Suprapubic skin (tissue), 4 donors: ENCODE measurements around the gene OTUB2. TPM values are rescaled to one million over a fixed set of nuclear protein-coding genes. Genes with fewer than 3 reads are reported as not detected.

Experiments used
- DNase-seq, 2 donors: peaks; one replicate each; pipeline ENCODE4 v3.0.0-alpha.2; 2019; ENCODE audit warnings: low spot score in 2 of 2
- H3K27ac ChIP-seq: fragments of 200-600 bp; sonication (generic); one replicate; pipeline ENCODE4 v1.5.1; 2019
- H3K27me3 ChIP-seq: fragments of 200-600 bp; sonication (generic); one replicate; pipeline ENCODE4 v1.5.1; 2019
- H3K36me3 ChIP-seq: fragments of 200-600 bp; sonication (generic); one replicate; pipeline ENCODE4 v1.5.1; 2019
- H3K4me1 ChIP-seq: fragments of 200-600 bp; sonication (generic); one replicate; pipeline ENCODE4 v1.5.1; 2019
- H3K4me3 ChIP-seq: fragments of 200-600 bp; sonication (generic); one replicate; pipeline ENCODE4 v1.5.1; 2019; ENCODE audit warnings: mild to moderate bottlenecking
- H3K9me3 ChIP-seq: fragments of 200-600 bp; sonication (generic); one replicate; pipeline ENCODE4 v1.5.1; 2019
- CTCF ChIP-seq, 2 donors: fragments of 200-600 bp in 1 of 2; fragments of 450-650 bp in 1 of 2; sonication (generic) in 1 of 2; IDR thresholded peaks; one replicate each; pipeline ENCODE4 v1.5.1; 2016 to 2019; ENCODE audit warnings: antibody characterized with exemption in 2 of 2, mild to moderate bottlenecking in 1 of 2, moderate library complexity in 1 of 2
- EP300 ChIP-seq: sonication (generic); formaldehyde crosslinking; IDR thresholded peaks from one replicate; pipeline ENCODE4 v1.6.1; 2017; ENCODE audit warnings: antibody characterized with exemption
- POLR2A ChIP-seq, 2 donors: fragments of 450-650 bp; IDR thresholded peaks; one replicate each; pipeline ENCODE4 v1.6.1; 2017; ENCODE audit warnings: antibody characterized with exemption in 2 of 2, mild to moderate bottlenecking in 2 of 2, moderate library complexity in 2 of 2
- POLR2AphosphoS5 ChIP-seq, 3 donors: sonication (generic); formaldehyde crosslinking; IDR thresholded peaks; one replicate each; pipeline ENCODE4 v1.6.1; 2017; ENCODE audit warnings: antibody characterized with exemption in 3 of 3
- WGBS: methylation state at CpG from one replicate; pipeline ENCODE4 v1.1.5; 2018; 5-methylcytosine and 5-hydroxymethylcytosine counted together
- total RNA-seq, 4 donors: library from RNA; depleted of rRNA; stranded (reverse); fragments of >200 nt; gene quantifications; one replicate each; pipeline ENCODE4 v1.1.0, GENCODE V29; 2016

OTUB2 gene
- total RNA-seq, 4 donors from 2014 or later: 7.2 to 35.5 (median 14.3) TPM

DNA sequence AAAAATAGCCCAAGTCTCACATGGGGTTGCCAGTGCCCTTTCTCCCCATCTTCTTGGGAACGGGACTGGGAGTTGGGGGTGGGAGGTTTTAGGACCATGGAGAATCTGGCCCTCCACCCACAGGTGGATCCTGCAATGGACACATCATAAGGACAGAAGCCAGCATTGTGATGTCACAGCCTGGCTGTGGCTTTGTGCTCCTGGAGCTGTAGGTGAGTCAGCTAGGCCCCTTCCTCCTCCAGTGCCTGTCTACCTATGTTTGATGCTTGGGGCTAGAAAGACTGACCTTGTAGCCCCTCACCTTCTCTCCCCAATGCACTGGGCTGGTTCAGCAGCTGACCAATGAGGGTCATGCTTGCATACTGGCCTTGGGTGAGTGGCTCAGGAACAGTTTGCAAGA, 29.1 kb upstream of the OTUB2 start, which contains the start of gene CCDC197:
Gene CCDC197 (plus strand): TSS at position 220 of the 400 bp plus-strand sequence. CDS start 831 bp downstream, outside the sequence.
- H3K4me1 ChIP-seq: peaks cover 20% of the 10 kb centered on the region
- WGBS: 100% methylated on average over 1 of the region's 1 CpG
- H3K36me3 ChIP-seq: no peaks in the 10 kb centered on the region
- no peak within 1 kb of the TSS for H3K4me3 ChIP-seq
- no peak within 1 kb of the TSS for H3K27ac ChIP-seq
- TF ChIP-seq POLR2AphosphoS5 (IDR thresholded peaks at IDR 0.05) (no peak), POLR2A (IDR thresholded peaks at IDR 0.05) (no peak), EP300 (no peak), CTCF (IDR thresholded peaks at IDR 0.05) (no peak)
- no peak for DNase-seq
- no peaks in the 10 kb centered on the region for H3K9me3 ChIP-seq
- peaks cover 19% of the 10 kb centered on the region for H3K27me3 ChIP-seq

DNA sequence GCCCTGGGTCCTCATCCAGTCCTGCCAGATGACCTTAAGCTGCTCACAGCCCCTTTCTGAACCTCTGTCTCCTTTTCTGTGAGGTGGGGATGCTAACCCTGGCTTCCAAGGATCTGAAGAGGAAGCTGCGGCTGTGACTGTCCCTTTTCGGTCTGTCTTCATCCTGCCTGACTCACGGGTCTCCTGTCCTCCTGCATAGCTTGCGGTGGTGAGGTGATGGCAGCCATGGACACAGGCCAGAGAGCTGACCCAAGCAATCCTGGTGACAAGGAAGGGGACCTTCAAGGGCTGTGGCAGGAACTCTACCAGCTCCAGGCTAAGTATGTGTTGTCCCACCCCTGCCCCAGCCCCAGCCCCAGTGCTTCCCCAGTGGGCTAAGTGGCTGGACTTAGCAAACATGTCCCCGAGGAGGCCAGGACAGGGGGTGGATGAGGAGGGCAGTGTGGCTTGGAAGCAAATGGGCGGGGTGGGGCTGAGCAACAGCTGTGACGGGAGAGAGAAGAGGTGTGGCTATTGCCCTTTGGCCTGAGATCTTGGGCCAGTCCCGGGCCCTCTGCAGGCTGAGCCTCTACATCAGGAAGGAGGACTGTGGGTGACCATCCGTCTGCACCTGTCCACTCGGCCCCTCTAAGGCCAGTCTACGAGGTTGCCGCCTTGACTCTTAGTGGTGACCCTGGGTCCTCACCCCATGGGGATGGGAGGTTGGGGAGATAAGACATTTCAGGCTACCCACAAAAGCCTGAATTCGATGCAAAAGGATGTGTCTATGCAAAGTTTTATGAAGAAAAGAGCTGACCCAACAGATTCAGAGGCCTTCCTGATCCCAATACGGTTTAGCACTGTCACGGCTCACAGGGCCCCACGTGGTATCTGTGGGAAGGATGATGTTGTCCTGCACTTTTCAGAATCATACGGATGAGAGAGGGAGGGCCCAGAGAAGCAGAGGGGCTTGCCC, 27.9 kb upstream of the OTUB2 start:
- Histone ChIP-seq H3K27ac (no peak overlapping the region), H3K27me3 (peaks cover 25% of the 10 kb centered on the region), H3K36me3 (no peaks in the 10 kb centered on the region), H3K9me3 (no peaks in the 10 kb centered on the region), H3K4me1 (peaks cover 21% of the 10 kb centered on the region), H3K4me3 (no peak overlapping the region)
- no peak for DNase-seq
- WGBS: 84% methylated on average over 17 of the region's 17 CpGs
- TF ChIP-seq EP300 (no peak), CTCF (IDR thresholded peaks at IDR 0.05) (no peak), POLR2AphosphoS5 (IDR thresholded peaks at IDR 0.05) (no peak), POLR2A (IDR thresholded peaks at IDR 0.05) (no peak)

DNA sequence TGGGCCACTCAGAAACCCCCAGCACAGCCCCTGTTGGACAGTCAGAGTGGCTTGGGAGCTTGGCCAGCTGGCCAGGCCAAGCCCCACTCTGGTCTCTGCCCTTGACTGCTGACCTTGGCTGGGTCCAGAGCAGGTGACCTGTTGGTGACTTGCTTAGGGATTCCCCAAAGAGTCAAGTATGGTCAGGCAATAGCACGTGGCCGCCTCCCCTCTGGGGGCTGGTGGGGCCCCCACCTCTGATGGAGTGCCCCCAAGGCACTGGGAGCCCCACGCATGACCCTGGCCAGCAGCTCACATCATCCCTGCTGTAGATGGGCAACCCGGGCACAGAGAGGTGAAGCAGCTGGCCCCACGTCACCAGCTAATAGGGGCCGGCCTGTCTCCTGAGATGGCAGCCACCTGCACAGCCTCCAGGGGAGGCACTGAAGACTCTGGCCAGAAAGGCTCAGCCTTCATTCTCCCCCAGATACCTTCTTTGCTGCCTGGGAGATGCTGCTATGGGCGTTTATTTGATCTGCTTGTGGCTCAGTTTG, 27.2 kb upstream of the OTUB2 start:
- H3K4me1 ChIP-seq: peaks cover 21% of the 10 kb centered on the region
- no peak overlapping the region for H3K4me3 ChIP-seq
- peaks cover 27% of the 10 kb centered on the region for H3K27me3 ChIP-seq
- H3K9me3 ChIP-seq: no peaks in the 10 kb centered on the region
- DNase-seq: no peak
- WGBS: 56% methylated on average over 4 of the region's 7 CpGs
- TF ChIP-seq CTCF (IDR thresholded peaks at IDR 0.05) (no peak), POLR2AphosphoS5 (IDR thresholded peaks at IDR 0.05) (no peak), EP300 (no peak), POLR2A (IDR thresholded peaks at IDR 0.05) (no peak)
- H3K36me3 ChIP-seq: no peaks in the 10 kb centered on the region
- H3K27ac ChIP-seq: no peak overlapping the region

DNA sequence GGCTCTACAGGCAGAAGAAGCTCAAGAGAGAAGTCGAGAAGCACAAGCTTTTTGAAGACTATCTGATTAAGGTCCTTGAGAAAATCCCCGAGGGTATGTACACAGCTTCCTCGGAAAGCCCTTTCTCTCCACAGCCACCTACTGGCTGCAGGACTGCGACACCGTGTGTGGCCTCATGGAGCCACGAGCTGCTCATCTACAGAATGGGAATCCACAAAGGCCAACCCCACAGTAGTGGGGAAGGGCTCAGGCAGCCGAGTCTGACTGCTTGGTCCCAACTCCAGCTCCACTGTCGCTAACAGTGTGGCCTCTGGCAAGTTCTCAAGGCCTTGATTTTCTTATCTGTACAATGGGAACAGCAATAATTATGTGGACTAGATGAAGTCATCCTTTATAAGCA, 26.6 kb upstream of the OTUB2 start:
- TF ChIP-seq CTCF (IDR thresholded peaks at IDR 0.05): no peak
- TF ChIP-seq EP300: no peak
- TF ChIP-seq POLR2A (IDR thresholded peaks at IDR 0.05): no peak
- H3K27me3 ChIP-seq: peaks cover 27% of the 10 kb centered on the region
- H3K4me1 ChIP-seq: peaks cover 21% of the 10 kb centered on the region
- no peak overlapping the region for H3K27ac ChIP-seq
- 66% methylated on average over 7 of the region's 8 CpGs for WGBS
- H3K4me3 ChIP-seq: no peak overlapping the region
- no peak for DNase-seq
- no peaks in the 10 kb centered on the region for H3K36me3 ChIP-seq
- H3K9me3 ChIP-seq: no peaks in the 10 kb centered on the region

DNA sequence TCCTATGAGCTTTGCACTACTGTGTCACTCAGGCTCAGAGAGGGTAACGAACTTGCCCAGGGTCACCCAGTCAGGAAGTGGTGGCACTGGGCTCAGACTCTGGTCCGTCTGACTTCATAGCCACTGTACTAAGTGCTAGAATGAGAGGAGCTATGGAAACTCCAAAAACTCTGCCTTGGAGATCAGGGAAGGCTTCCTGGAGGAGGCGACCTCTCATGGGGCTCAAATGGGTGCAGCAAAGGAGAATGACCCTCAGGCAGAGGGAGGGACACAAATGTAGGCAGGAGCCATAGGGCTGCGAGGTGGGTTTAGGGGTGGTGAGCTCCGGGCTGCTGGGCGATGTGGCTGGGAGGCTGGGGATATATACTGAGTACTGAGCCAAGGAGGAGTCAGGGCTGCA, 25.9 kb upstream of the OTUB2 start:
- no peak overlapping the region for H3K4me3 ChIP-seq
- H3K27ac ChIP-seq: no peak overlapping the region
- no peak for DNase-seq
- 82% methylated on average over 6 of the region's 6 CpGs for WGBS
- no peaks in the 10 kb centered on the region for H3K9me3 ChIP-seq
- TF ChIP-seq POLR2AphosphoS5 (IDR thresholded peaks at IDR 0.05) (no peak), EP300 (no peak), POLR2A (IDR thresholded peaks at IDR 0.05) (no peak), CTCF (IDR thresholded peaks at IDR 0.05) (no peak)
- H3K4me1 ChIP-seq: peaks cover 18% of the 10 kb centered on the region
- peaks cover 31% of the 10 kb centered on the region for H3K27me3 ChIP-seq
- no peaks in the 10 kb centered on the region for H3K36me3 ChIP-seq
